Measurements from ENCODE around the gene IGF1.
A peak's percentile ranks its signal among the peaks of the same experiment; 100 is the strongest.

Gene IGF1

GRCh38 chr12:102379346-102380162 lies 100.8 kb downstream of the IGF1 start:
- H3K4me3 Mint-ChIP-seq = no peak overlapping the region
- H3K27ac Mint-ChIP-seq = no peak overlapping the region
- DNase-seq = no peak
- peaks cover 38% of the 10 kb centered on the region for H3K9me3 Mint-ChIP-seq
- no peak for TF ChIP-seq CTCF (IDR thresholded peaks at IDR 0.05)
- no peaks in the 10 kb centered on the region for H3K4me1 Mint-ChIP-seq
- peaks cover 18% of the 10 kb centered on the region for H3K36me3 Mint-ChIP-seq (ENCODE audit: low read depth)
- peaks cover 5% of the 10 kb centered on the region for H3K27me3 Mint-ChIP-seq (ENCODE audit: low read depth, poor library complexity)

GRCh38 chr12:102376781-102377180 lies 103.6 kb downstream of the IGF1 start:
- Mint-ChIP-seq H3K27ac (no peak overlapping the region), H3K27me3 (ENCODE audit: low read depth, poor library complexity) (peaks cover 5% of the 10 kb centered on the region), H3K4me1 (no peaks in the 10 kb centered on the region), H3K9me3 (peaks cover 21% of the 10 kb centered on the region), H3K4me3 (no peak overlapping the region), H3K36me3 (ENCODE audit: low read depth) (peaks cover 6% of the 10 kb centered on the region)
- no peak for TF ChIP-seq CTCF (IDR thresholded peaks at IDR 0.05)
- DNase-seq = no peak

- no peak overlapping the region for H3K27ac Mint-ChIP-seq
- H3K27me3 Mint-ChIP-seq (ENCODE audit: low read depth, poor library complexity) = peaks cover 3% of the 10 kb centered on the region
- H3K4me1 Mint-ChIP-seq = no peaks in the 10 kb centered on the region
- no peak for TF ChIP-seq CTCF (IDR thresholded peaks at IDR 0.05)
- peaks cover 8% of the 10 kb centered on the region for H3K36me3 Mint-ChIP-seq (ENCODE audit: low read depth)
- no peak overlapping the region for H3K4me3 Mint-ChIP-seq
- peaks cover 21% of the 10 kb centered on the region for H3K9me3 Mint-ChIP-seq
- no peak for DNase-seq
Measured at GRCh38 chr12:102376181-102376747, 104.1 kb downstream of the IGF1 start.

GRCh38 chr12:102374190-102374589 lies 106.2 kb downstream of the IGF1 start:
- peaks cover 8% of the 10 kb centered on the region for H3K36me3 Mint-ChIP-seq (ENCODE audit: low read depth)
- no peak overlapping the region for H3K4me3 Mint-ChIP-seq
- H3K4me1 Mint-ChIP-seq = no peaks in the 10 kb centered on the region
- H3K27me3 Mint-ChIP-seq (ENCODE audit: low read depth, poor library complexity) = no peaks in the 10 kb centered on the region
- H3K9me3 Mint-ChIP-seq = peaks cover 27% of the 10 kb centered on the region
- no peak for TF ChIP-seq CTCF (IDR thresholded peaks at IDR 0.05)
- H3K27ac Mint-ChIP-seq = no peak overlapping the region
- no peak for DNase-seq

- peak overlapping the region; percentile 92 for H3K27ac Mint-ChIP-seq
- H3K36me3 Mint-ChIP-seq (ENCODE audit: low read depth) = peaks cover 8% of the 10 kb centered on the region
- no peak for TF ChIP-seq CTCF (IDR thresholded peaks at IDR 0.05)
- no peak overlapping the region for H3K4me3 Mint-ChIP-seq
- H3K4me1 Mint-ChIP-seq = no peaks in the 10 kb centered on the region
- no peak for DNase-seq
- no peaks in the 10 kb centered on the region for H3K27me3 Mint-ChIP-seq (ENCODE audit: low read depth, poor library complexity)
- H3K9me3 Mint-ChIP-seq = peaks cover 44% of the 10 kb centered on the region
Measured at GRCh38 chr12:102372087-102372486, 108.3 kb downstream of the IGF1 start.

GRCh38 chr12:102371165-102371564 lies 109.2 kb downstream of the IGF1 start:
- no peaks in the 10 kb centered on the region for H3K4me1 Mint-ChIP-seq
- H3K36me3 Mint-ChIP-seq (ENCODE audit: low read depth) = peaks cover 8% of the 10 kb centered on the region
- no peak for DNase-seq
- H3K9me3 Mint-ChIP-seq = peaks cover 44% of the 10 kb centered on the region
- H3K27ac Mint-ChIP-seq = no peak overlapping the region
- H3K27me3 Mint-ChIP-seq (ENCODE audit: low read depth, poor library complexity) = no peaks in the 10 kb centered on the region
- H3K4me3 Mint-ChIP-seq = no peak overlapping the region
- TF ChIP-seq CTCF (IDR thresholded peaks at IDR 0.05) = no peak

Data from nephron progenitor cell (in vitro differentiated cells).